HG02571 (cell line): ENCODE measurements around the gene CGB5.
"Not testable (repeated sequence)": the region's sequence is repeated elsewhere in the genome, so short reads cannot be mapped to it uniquely, and the experiment has no call there.

ENCODE experiments used
- ATAC-seq: cut with Tn5 transposase; IDR thresholded peaks from one replicate; pipeline ENCODE4 v1.9.1; 2021; ENCODE audit warnings: mild to moderate bottlenecking, moderate library complexity; ENCODE audit not compliant: unreplicated experiment

The CGB5 gene

DNA sequence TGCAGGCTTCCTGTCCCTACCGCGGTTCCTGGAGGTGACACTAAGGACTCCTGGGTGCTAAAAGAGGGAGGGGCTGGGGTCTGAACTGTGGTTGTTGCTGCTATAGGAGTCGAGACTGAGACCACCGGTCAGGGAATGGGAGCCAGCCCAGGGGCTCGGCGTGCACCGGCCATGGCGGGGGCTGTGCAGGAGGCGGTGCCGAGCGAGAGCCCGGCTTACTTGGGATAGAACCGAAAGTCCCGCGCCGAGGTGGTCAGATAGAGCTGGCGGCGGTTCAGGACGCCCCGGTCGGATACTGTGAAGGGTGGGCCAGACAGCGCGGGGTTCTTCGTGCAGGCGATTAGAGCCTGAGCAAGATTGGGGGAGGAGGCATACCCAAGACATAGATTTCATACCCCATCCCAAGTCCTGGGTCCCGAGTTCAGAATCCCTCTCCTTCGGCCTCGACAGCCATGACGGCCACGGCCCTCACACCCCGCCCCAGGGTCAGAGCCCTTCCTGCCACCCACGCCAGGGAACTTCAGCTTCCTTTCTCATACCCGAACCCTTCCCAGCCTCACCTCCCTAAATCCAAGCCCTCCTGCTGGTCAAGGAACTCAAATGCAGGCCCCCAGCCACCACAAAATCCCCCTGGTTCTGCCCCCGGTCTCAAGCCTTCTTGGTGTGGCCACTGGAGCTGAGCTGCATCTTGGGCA, 13.4 kb downstream of the CGB5 start:
- not testable (repeated sequence) for ATAC-seq

- no peak for ATAC-seq
Measured at GRCh38 chr19:49057636-49058234, 14.1 kb downstream of the CGB5 start, which contains the start of gene CGB7. Gene CGB7, minus strand, starts transcription at chr19:49057749. Its CDS starts 2,374 bp downstream, at chr19:49055375.

DNA sequence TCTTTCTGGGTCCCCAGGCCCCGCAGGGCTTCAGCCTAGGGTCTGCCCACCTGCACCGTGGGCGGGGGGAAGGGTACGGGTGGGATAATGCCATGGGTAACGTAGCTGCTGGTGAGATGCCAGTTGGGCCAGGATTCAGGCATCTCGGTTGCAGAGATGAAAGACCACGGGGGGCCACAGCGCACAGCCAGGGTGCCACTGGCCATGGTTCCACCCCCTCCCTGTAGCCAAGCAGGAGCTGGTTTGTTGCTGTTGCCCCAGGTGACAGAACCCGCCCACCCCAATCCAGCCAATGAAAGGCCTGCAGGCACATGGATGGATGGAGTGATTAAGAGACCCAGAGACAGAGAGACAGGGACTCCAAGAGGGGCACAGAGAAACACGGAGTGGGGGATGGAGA, 14.9 kb downstream of the CGB5 start:
- no peak for ATAC-seq

DNA sequence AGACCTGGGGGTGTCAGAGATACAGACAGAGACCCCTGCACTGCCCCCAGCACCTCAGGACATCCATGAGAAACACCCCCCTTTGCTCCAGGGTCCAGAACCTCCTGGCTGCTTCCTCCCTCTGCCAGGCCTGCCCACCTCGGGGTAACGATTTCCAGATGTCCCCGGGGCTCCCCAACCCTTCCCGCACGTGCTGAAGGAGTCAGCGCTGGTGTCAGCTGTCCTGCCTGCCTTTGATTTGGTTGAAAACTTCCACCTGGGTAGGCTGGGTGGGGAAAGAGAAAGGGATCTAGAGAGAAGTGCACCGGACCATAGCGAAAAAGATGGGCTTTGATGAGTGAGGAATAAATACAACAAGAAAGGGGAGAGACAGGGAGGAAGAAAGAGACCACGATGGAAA, 15.4 kb downstream of the CGB5 start:
- no peak for ATAC-seq

DNA sequence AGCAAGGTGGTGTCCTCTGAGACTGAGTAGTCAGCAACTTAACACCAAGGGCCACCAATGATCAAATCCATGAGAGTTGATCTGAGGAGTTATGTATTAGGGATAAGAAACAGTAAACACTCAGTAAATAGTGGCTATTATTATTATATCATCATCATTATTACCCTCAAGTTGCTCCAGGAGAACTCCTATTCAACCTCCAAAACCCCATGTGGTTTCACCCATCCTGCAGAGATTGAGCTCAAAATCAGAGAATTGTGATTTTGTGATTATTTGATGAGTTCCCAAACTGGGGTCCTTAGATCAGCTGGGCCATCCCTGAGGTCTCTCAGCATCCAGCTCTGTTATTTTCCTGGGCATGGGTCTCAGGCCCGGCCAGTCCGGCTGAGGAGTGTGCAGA, 17.4 kb downstream of the CGB5 start:
- ATAC-seq = no peak

- no peak for ATAC-seq
Measured at GRCh38 chr19:49061445-49061844, 17.8 kb downstream of the CGB5 start.

GRCh38 chr19:49064029-49064629, 20.5 kb downstream of the CGB5 start:
- no peak for ATAC-seq

- no peak for ATAC-seq
Measured at GRCh38 chr19:49064768-49065611, 21.3 kb downstream of the CGB5 start, which contains the start of gene NTF4. Gene NTF4, minus strand, starts transcription at chr19:49064818. Its CDS starts 2,821 bp downstream, at chr19:49061997.

DNA sequence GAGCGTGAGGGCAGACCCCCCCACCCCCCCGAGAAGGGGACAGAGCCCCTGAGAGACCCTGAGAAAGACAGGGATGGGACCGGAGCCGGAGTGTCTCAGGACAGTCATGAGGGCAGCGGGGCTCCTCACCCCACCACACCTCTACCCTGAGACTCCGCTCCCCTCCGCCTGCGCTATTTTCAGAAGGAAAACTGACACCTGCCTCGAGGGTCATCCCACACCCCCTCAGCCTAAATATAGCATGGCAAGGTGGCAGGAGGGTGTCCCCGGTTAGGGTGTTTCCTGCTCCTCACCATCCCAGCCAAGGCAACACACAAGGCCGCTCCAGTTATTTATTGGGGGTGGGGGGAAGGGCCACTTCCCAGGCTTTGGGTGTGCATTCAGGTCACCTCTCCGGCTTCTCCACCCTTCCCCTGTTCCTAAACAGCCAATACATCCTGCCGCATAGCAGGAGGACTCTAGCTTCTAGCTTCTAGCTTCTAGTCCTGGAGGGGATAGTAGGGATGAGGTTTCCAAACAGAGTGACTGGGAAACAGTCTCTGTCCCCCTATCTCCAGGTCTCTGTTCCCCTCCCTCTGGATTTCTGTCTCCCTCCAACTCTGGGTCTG, 22.4 kb downstream of the CGB5 start:
- no peak for ATAC-seq

DNA sequence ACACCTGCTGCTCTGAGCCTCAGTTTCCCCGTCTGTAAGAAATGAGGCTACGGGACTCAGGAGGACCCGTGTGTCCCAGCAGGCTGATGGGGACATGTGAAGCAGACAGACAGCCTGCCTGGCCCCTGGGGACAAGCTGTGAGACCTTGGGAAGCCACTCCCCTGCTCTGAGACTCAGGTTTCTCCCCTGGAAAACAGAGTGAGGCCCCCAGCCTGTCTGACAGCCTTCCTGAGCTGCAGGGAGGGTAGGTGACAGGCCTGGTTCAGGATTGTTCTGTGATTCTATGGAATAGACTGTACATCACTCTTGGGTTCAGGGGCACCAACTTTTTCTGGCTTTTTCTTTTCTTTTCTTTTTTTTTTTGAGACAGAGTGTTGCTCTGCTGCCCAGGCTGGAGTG, 23.9 kb downstream of the CGB5 start:
- no peak for ATAC-seq

DNA sequence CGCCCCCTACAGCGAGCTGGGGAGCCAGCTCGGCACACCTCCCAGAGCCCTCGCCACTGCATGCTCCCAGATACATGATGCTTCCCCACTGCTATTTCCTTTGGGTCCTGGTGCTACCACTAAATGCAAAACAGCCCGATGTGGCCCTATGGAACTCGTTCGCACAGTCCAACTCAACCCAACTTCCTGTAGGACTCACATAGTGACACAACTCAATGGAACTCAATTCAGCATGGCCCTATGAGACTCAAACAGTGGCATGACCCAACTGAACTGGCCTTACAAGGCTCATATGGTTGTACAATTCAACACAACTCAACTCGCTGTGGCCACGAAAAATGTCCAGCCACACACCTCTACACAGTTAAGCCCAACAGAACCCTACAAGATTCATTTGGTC, 25.4 kb downstream of the CGB5 start:
- no peak for ATAC-seq

- no peak for ATAC-seq
Measured at GRCh38 chr19:49070416-49070815, 26.8 kb downstream of the CGB5 start.

GRCh38 chr19:49071860-49072547, 28.4 kb downstream of the CGB5 start:
- ATAC-seq = no peak

- ATAC-seq = no peak
Measured at GRCh38 chr19:49073514-49074378, 30.1 kb downstream of the CGB5 start.

- not testable (repeated sequence) for ATAC-seq
Measured at GRCh38 chr19:49074869-49075268, 31.2 kb downstream of the CGB5 start.

DNA sequence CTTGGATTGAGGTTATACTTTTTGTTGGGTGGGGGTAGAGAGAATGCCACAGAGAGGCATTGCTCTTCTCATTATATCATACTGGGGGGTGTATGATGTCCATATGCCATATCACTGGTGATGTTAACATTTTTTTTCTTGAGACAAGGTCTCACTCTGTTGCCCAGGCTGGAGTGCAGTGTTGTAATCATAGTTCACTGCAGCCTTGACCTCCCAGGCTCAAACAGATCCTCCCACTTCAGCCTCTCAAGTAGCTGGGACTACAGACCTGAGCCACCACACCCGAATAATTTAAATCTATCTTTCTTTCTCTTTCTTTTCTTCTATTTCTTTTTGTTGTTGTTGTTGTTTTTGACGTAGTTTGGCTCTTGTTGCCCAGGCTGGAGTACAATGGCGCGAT, 36.7 kb downstream of the CGB5 start:
- no peak for ATAC-seq

DNA sequence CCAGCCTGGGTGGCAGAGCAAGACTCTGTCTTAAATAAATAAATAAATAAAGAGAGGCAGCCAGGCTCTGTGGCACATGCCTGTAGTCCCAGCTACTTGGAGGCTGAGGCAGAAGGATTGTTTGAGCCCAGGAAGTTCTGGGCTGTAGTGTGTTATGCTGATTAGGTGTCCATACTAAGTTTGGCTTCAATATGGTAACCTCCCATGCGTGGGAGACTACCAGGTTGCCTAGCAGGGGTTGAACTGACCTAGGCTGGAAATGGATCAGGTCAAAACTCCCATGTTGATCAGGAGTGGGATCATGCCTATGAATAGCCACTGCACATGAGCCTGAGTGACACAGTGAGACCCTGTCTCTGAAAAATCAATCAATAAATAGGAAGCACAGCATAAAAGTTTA, 37.6 kb downstream of the CGB5 start:
- no peak for ATAC-seq

- no peak for ATAC-seq
Measured at GRCh38 chr19:49084206-49085019, 40.8 kb downstream of the CGB5 start.
